IgD-negative memory B cell (primary cell): ENCODE measurements around the gene WWOX. TPM values are rescaled to one million over a fixed set of nuclear protein-coding genes. Genes with fewer than 3 reads are reported as not detected.

Experiments used
- H3K27ac Mint-ChIP-seq, 3 donors: one replicate each; pipeline ENCODE4 v1.8.0; 2020 to 2022; ENCODE audit warnings: mild to moderate bottlenecking in 3 of 3, mixed read lengths in 3 of 3, moderate library complexity in 1 of 3
- H3K27me3 Mint-ChIP-seq: one replicate; pipeline ENCODE4 v1.8.0; 2021; ENCODE audit warnings: mixed read lengths
- H3K36me3 Mint-ChIP-seq: one replicate; pipeline ENCODE4 v1.8.0; 2020; ENCODE audit warnings: mild to moderate bottlenecking, mixed read lengths
- H3K4me1 Mint-ChIP-seq, 3 donors: one replicate each; pipeline ENCODE4 v1.8.0; 2020 to 2022; ENCODE audit warnings: mixed read lengths in 3 of 3, mild to moderate bottlenecking in 1 of 3
- H3K4me3 Mint-ChIP-seq, 4 donors: one replicate each; pipeline ENCODE4 v1.8.0; 2020 to 2022; ENCODE audit warnings: mild to moderate bottlenecking in 4 of 4, mixed read lengths in 4 of 4, moderate library complexity in 3 of 4
- H3K9me3 Mint-ChIP-seq, 3 donors: one replicate each; pipeline ENCODE4 v1.8.0; 2020 to 2021; ENCODE audit warnings: mixed read lengths in 3 of 3, mild to moderate bottlenecking in 1 of 3
- polyA plus RNA-seq: library from polyadenylated mRNA; unstranded; fragments of 300-500 nt; fragmentation: Illumina TruSeq; gene quantifications from one replicate; pipeline ENCODE4 v1.2.3, GENCODE V29; 2021

WWOX gene
- polyA plus RNA-seq, 1 donor from 2014 or later = 12.2 TPM

GRCh38 chr16:78480588-78480987, 381.1 kb downstream of the WWOX start:
- Mint-ChIP-seq H3K36me3 (no peaks in the 10 kb centered on the region), H3K27ac (no peak overlapping the region), H3K9me3 (no peaks in the 10 kb centered on the region), H3K4me1 (peaks cover 0 to 3% (median 0%) of the 10 kb centered on the region in 3 donors), H3K4me3 (no peak overlapping the region), H3K27me3 (no peaks in the 10 kb centered on the region)

GRCh38 chr16:78483124-78483992, 383.9 kb downstream of the WWOX start:
- H3K36me3 Mint-ChIP-seq = no peaks in the 10 kb centered on the region
- H3K4me1 Mint-ChIP-seq = no peaks in the 10 kb centered on the region
- H3K4me3 Mint-ChIP-seq = no peak overlapping the region

GRCh38 chr16:78484509-78485058, 385.1 kb downstream of the WWOX start:
- no peaks in the 10 kb centered on the region for H3K9me3 Mint-ChIP-seq
- H3K36me3 Mint-ChIP-seq = no peaks in the 10 kb centered on the region
- H3K4me3 Mint-ChIP-seq = no peak overlapping the region
- no peaks in the 10 kb centered on the region for H3K4me1 Mint-ChIP-seq
- no peak overlapping the region for H3K27ac Mint-ChIP-seq
- no peaks in the 10 kb centered on the region for H3K27me3 Mint-ChIP-seq

More at GRCh38 chr16:78483124-78483992, 383.9 kb downstream of the WWOX start:
- no peaks in the 10 kb centered on the region for H3K9me3 Mint-ChIP-seq
- no peaks in the 10 kb centered on the region for H3K27me3 Mint-ChIP-seq
- no peak overlapping the region for H3K27ac Mint-ChIP-seq

- H3K4me3 Mint-ChIP-seq = no peak overlapping the region
- H3K27ac Mint-ChIP-seq = no peak overlapping the region
- no peaks in the 10 kb centered on the region for H3K27me3 Mint-ChIP-seq
- H3K36me3 Mint-ChIP-seq = no peaks in the 10 kb centered on the region
- H3K9me3 Mint-ChIP-seq = no peaks in the 10 kb centered on the region
- no peaks in the 10 kb centered on the region for H3K4me1 Mint-ChIP-seq
Measured at GRCh38 chr16:78485188-78485916, 385.9 kb downstream of the WWOX start.

GRCh38 chr16:78485917-78486257, 386.4 kb downstream of the WWOX start:
- H3K4me3 Mint-ChIP-seq = no peak overlapping the region
- no peaks in the 10 kb centered on the region for H3K36me3 Mint-ChIP-seq
- H3K27ac Mint-ChIP-seq = no peak overlapping the region
- no peaks in the 10 kb centered on the region for H3K27me3 Mint-ChIP-seq
- no peaks in the 10 kb centered on the region for H3K9me3 Mint-ChIP-seq
- no peaks in the 10 kb centered on the region for H3K4me1 Mint-ChIP-seq

GRCh38 chr16:78487471-78487870, 388.0 kb downstream of the WWOX start:
- peaks cover 3% of the 10 kb centered on the region for H3K36me3 Mint-ChIP-seq
- H3K4me1 Mint-ChIP-seq = no peaks in the 10 kb centered on the region
- no peak overlapping the region for H3K27ac Mint-ChIP-seq
- no peak overlapping the region for H3K4me3 Mint-ChIP-seq
- no peaks in the 10 kb centered on the region for H3K27me3 Mint-ChIP-seq
- H3K9me3 Mint-ChIP-seq = no peaks in the 10 kb centered on the region

- Mint-ChIP-seq H3K4me3 (no peak overlapping the region), H3K4me1 (no peaks in the 10 kb centered on the region), H3K27ac (no peak overlapping the region), H3K27me3 (no peaks in the 10 kb centered on the region), H3K36me3 (peaks cover 3% of the 10 kb centered on the region), H3K9me3 (no peaks in the 10 kb centered on the region)
Measured at GRCh38 chr16:78489072-78489471, 389.6 kb downstream of the WWOX start.

- Mint-ChIP-seq H3K4me3 (no peak overlapping the region), H3K36me3 (peaks cover 3% of the 10 kb centered on the region), H3K27me3 (no peaks in the 10 kb centered on the region), H3K9me3 (no peaks in the 10 kb centered on the region), H3K4me1 (no peaks in the 10 kb centered on the region), H3K27ac (no peak overlapping the region)
Measured at GRCh38 chr16:78489631-78490030, 390.2 kb downstream of the WWOX start.

GRCh38 chr16:78490431-78490830, 391.0 kb downstream of the WWOX start:
- no peaks in the 10 kb centered on the region for H3K9me3 Mint-ChIP-seq
- no peak overlapping the region for H3K27ac Mint-ChIP-seq

GRCh38 chr16:78490847-78491246, 391.4 kb downstream of the WWOX start:
- H3K4me1 Mint-ChIP-seq = no peaks in the 10 kb centered on the region
- no peak overlapping the region for H3K4me3 Mint-ChIP-seq
- H3K36me3 Mint-ChIP-seq = peaks cover 3% of the 10 kb centered on the region
- H3K9me3 Mint-ChIP-seq = no peaks in the 10 kb centered on the region
- H3K27me3 Mint-ChIP-seq = no peaks in the 10 kb centered on the region
- H3K27ac Mint-ChIP-seq = no peak overlapping the region

More at GRCh38 chr16:78490431-78490830, 391.0 kb downstream of the WWOX start:
- H3K4me3 Mint-ChIP-seq = no peak overlapping the region
- H3K27me3 Mint-ChIP-seq = no peaks in the 10 kb centered on the region
- H3K4me1 Mint-ChIP-seq = no peaks in the 10 kb centered on the region
- peaks cover 3% of the 10 kb centered on the region for H3K36me3 Mint-ChIP-seq

- no peak overlapping the region for H3K4me3 Mint-ChIP-seq
- no peaks in the 10 kb centered on the region for H3K9me3 Mint-ChIP-seq
- no peak overlapping the region for H3K27ac Mint-ChIP-seq
- H3K36me3 Mint-ChIP-seq = peaks cover 7% of the 10 kb centered on the region
- no peaks in the 10 kb centered on the region for H3K27me3 Mint-ChIP-seq
- no peaks in the 10 kb centered on the region for H3K4me1 Mint-ChIP-seq
Measured at GRCh38 chr16:78493573-78493972, 394.1 kb downstream of the WWOX start.

- Mint-ChIP-seq H3K4me1 (no peaks in the 10 kb centered on the region), H3K27ac (no peak overlapping the region), H3K9me3 (no peaks in the 10 kb centered on the region), H3K27me3 (no peaks in the 10 kb centered on the region), H3K4me3 (no peak overlapping the region), H3K36me3 (peaks cover 7% of the 10 kb centered on the region)
Measured at GRCh38 chr16:78494105-78494504, 394.7 kb downstream of the WWOX start.

- Mint-ChIP-seq H3K4me1 (no peaks in the 10 kb centered on the region), H3K36me3 (peaks cover 7% of the 10 kb centered on the region), H3K9me3 (no peaks in the 10 kb centered on the region), H3K27me3 (no peaks in the 10 kb centered on the region), H3K4me3 (no peak overlapping the region), H3K27ac (no peak overlapping the region)
Measured at GRCh38 chr16:78494674-78495073, 395.2 kb downstream of the WWOX start.

- Mint-ChIP-seq H3K27me3 (peaks cover 1% of the 10 kb centered on the region), H3K27ac (no peak overlapping the region), H3K9me3 (no peaks in the 10 kb centered on the region), H3K4me1 (peaks cover 1 to 5% (median 2%) of the 10 kb centered on the region in 3 donors), H3K4me3 (no peak overlapping the region), H3K36me3 (peaks cover 7% of the 10 kb centered on the region)
Measured at GRCh38 chr16:78496189-78496588, 396.7 kb downstream of the WWOX start.

- H3K4me3 Mint-ChIP-seq = no peak overlapping the region
- no peaks in the 10 kb centered on the region for H3K9me3 Mint-ChIP-seq
- H3K4me1 Mint-ChIP-seq = peaks cover 1 to 5% (median 2%) of the 10 kb centered on the region in 3 donors
Measured at GRCh38 chr16:78499399-78499798, 399.9 kb downstream of the WWOX start.

More at GRCh38 chr16:78499399-78499798, 399.9 kb downstream of the WWOX start:
- H3K36me3 Mint-ChIP-seq = peaks cover 4% of the 10 kb centered on the region
- no peak overlapping the region for H3K27ac Mint-ChIP-seq
- peaks cover 1% of the 10 kb centered on the region for H3K27me3 Mint-ChIP-seq
